HG03039 (cell line): ENCODE measurements around the gene ATOH8.
"Not testable (repeated sequence)": the region's sequence is repeated elsewhere in the genome, so short reads cannot be mapped to it uniquely, and the experiment has no call there.

Source experiments
- ATAC-seq: cut with Tn5 transposase; IDR thresholded peaks from one replicate; pipeline ENCODE4 v1.9.1; 2021; ENCODE audit warnings: mild to moderate bottlenecking, moderate library complexity; ENCODE audit not compliant: unreplicated experiment

ATOH8 gene

GRCh38 chr2:85753525-85754312 is at the start of gene ATOH8:
Gene ATOH8, plus strand, starts transcription at chr2:85753991. Its CDS starts 199 bp downstream, at chr2:85754190.
- no peak for ATAC-seq

- no peak for ATAC-seq
These were observed 49.8 kb upstream of the ATOH8 start for GRCh38 chr2:85704038-85704437.

GRCh38 chr2:85704800-85705679 is 48.8 kb upstream of the ATOH8 start:
- no peak for ATAC-seq

- no peak for ATAC-seq
These were observed 48.1 kb upstream of the ATOH8 start for GRCh38 chr2:85705680-85706039.

GRCh38 chr2:85706063-85706462 is 47.7 kb upstream of the ATOH8 start:
- ATAC-seq, result no peak

GRCh38 chr2:85706599-85707296 is 47.0 kb upstream of the ATOH8 start:
- ATAC-seq, result no peak

- no peak for ATAC-seq
These were observed 46.5 kb upstream of the ATOH8 start for GRCh38 chr2:85707304-85707703.

- no peak for ATAC-seq
These were observed 45.1 kb upstream of the ATOH8 start for GRCh38 chr2:85708641-85709040.

GRCh38 chr2:85709401-85709811 is 44.4 kb upstream of the ATOH8 start:
- no peak for ATAC-seq

GRCh38 chr2:85710687-85711577 is 42.9 kb upstream of the ATOH8 start:
- no peak for ATAC-seq

- no peak for ATAC-seq
These were observed 42.2 kb upstream of the ATOH8 start for GRCh38 chr2:85711578-85712060.

GRCh38 chr2:85712336-85712735 is 41.5 kb upstream of the ATOH8 start:
- no peak for ATAC-seq

GRCh38 chr2:85712849-85713612 is 40.8 kb upstream of the ATOH8 start:
- ATAC-seq, result no peak

- ATAC-seq, result no peak
These were observed 40.0 kb upstream of the ATOH8 start for GRCh38 chr2:85713836-85714235.

- ATAC-seq, result not testable (repeated sequence)
These were observed 39.4 kb upstream of the ATOH8 start for GRCh38 chr2:85714421-85714820.

- no peak for ATAC-seq
These were observed 39.0 kb upstream of the ATOH8 start for GRCh38 chr2:85714841-85715240.

- ATAC-seq, result no peak
These were observed 37.4 kb upstream of the ATOH8 start for GRCh38 chr2:85716346-85716914.

- no peak for ATAC-seq
These were observed 36.3 kb upstream of the ATOH8 start for GRCh38 chr2:85717308-85718008.

GRCh38 chr2:85718009-85718391 is 35.8 kb upstream of the ATOH8 start:
- no peak for ATAC-seq
